WI38 (cell line): ENCODE data around the gene MTREX.

Experiments
- H3K4me3 ChIP-seq: 2 replicates; pipeline ENCODE4 v1.5.1; 2011; ENCODE audit warnings: low read depth, mild to moderate bottlenecking, control low read depth, low read length
- TF ChIP-seq, protein P1 (sequence below): IDR thresholded peaks from 2 replicates; pipeline ENCODE4 v1.5.1; 2012; ENCODE audit warnings: low read depth, mild to moderate bottlenecking, control low read depth, low read length

Gene MTREX

DNA sequence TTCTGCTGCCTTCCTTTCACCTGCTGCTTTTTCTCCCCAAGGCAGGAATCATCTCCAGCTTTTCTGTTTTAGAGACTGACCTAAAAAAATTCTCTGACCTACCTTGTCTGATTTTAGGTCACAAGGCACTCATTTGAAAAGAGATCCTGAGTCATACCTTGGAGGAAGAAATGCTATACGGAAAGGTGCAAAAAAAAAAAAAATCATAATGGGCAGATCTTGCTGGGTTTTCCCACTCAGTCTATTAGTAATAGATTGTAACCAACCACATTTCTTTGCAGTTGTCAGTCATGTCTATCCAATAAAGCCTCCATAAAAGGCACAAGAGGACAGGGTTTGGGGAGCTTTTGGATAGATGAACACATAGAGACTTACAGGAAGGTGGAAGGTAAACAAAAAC is 70.0 kb downstream of the MTREX start:
- TF ChIP-seq, protein P1, sequence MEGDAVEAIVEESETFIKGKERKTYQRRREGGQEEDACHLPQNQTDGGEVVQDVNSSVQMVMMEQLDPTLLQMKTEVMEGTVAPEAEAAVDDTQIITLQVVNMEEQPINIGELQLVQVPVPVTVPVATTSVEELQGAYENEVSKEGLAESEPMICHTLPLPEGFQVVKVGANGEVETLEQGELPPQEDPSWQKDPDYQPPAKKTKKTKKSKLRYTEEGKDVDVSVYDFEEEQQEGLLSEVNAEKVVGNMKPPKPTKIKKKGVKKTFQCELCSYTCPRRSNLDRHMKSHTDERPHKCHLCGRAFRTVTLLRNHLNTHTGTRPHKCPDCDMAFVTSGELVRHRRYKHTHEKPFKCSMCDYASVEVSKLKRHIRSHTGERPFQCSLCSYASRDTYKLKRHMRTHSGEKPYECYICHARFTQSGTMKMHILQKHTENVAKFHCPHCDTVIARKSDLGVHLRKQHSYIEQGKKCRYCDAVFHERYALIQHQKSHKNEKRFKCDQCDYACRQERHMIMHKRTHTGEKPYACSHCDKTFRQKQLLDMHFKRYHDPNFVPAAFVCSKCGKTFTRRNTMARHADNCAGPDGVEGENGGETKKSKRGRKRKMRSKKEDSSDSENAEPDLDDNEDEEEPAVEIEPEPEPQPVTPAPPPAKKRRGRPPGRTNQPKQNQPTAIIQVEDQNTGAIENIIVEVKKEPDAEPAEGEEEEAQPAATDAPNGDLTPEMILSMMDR, result no peak
- no peak overlapping the region for H3K4me3 ChIP-seq

DNA sequence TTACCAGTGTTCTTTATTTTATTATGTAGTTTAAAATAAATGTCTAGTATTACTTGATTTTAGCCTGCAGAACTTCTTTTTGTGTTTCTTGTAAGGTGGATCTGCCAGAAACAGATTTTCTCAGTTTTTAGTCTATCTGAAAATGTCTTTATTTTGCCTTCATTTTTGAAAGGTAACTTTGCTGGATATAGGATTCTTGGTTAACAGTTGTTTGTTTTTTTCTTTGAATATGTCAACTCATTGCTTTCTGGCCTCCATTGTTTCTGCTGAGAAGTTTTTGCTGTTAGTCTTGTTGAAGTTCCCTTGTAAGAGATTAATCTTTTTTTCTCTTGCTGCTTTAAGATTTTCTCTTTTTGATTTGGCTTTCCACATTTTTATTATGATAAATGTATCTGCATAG is 75.5 kb downstream of the MTREX start:
- no peak overlapping the region for H3K4me3 ChIP-seq
- TF ChIP-seq, protein P1, result no peak

DNA sequence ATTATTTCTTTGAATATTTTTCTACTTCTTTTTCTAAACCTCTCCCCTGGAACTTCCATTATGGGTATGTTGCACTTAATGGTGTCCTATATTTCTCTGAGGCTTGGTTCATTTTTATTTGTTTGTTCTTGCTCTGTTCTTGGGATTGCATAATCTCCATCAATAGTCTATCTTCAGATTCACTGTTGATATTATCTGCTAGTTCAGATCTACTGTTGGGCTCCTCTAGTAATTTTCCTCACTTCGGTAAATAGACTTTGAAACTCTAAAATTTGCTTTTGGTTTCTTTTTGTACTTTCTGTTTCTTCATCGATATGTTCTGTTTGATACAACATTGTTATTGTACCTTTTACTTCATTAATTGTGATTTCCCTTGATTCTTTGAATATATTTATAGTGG is 76.3 kb downstream of the MTREX start:
- no peak overlapping the region for H3K4me3 ChIP-seq
- TF ChIP-seq, protein P1, result no peak

DNA sequence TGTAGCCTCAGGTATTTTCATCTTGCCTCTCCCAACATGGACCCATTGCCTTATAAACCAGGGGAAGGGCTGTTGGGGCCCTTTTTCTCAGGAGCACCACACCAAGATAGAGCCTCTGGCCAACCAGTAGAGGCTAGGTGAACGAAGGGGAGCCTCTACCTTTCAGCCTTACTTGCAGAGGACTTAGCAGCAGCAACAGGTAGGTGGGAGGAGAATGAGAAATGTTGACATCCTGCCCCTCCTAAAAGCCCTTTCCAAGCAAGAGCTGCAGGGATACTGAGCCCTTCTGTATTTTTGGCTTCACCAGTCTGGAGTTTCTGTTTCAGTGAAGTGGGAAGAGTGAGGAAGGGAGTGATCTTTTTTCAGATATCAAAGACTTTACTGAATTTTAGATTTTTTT is 77.4 kb downstream of the MTREX start:
- TF ChIP-seq, protein P1, result no peak
- H3K4me3 ChIP-seq, result no peak overlapping the region

DNA sequence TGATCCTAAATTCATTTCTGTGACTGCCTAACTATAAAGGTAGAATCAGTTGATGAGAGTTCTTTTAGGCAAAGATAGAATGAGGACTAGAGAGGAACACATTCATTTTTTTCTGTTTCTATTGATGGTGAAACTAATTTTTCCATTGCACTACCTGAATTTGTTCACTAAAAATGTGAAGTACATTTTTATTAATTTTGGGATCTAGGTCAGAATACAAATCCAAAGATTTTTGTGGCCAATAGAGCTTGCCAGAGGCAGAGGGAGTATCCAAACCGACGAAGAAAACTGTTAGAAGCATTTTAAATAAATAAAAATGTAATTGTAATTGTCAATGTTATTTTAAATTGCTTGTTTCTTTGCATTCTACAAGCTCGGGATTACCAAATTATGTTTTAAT is 78.1 kb downstream of the MTREX start:
- H3K4me3 ChIP-seq, result no peak overlapping the region
- TF ChIP-seq, protein P1, result no peak

DNA sequence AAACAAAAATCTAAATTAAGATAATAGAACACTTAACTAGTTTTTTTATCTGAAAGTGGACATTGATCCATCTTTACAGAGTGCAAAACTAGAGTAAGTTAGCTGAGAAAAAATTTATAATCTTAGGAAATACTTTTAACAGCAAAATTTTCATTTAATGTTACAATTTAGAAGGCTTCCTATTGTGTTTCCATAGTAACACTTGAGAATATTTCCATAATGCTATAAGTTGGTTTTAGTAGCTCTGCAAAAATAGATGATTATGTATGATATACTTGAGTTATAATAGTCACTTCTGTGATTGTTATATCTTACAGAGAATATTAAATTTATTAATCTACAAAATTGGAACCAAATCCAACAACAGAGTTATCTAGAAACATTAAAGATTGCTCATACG is 78.6 kb downstream of the MTREX start:
- TF ChIP-seq, protein P1, result no peak
- H3K4me3 ChIP-seq, result no peak overlapping the region

DNA sequence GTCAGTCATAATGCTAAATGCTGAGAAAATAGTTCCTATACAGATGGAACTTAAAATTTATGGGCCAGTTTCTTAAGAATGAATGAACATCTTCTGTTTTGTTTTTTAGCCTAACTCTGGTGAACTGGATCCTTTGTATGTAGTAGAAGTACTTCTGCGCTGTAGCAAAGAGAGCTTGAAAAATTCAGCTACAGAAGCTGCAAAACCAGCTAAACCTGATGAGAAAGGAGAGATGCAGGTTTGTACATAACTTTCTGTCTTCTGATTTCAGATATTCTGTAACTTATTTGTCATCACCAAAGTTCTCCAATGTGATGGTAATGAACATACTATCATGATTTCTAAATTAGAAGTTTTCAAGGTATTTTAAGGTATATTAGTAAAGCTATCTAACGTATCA is 80.1 kb downstream of the MTREX start:
- no peak overlapping the region for H3K4me3 ChIP-seq
- TF ChIP-seq, protein P1, result no peak
